HepG2 (cell line): Measurements from ENCODE around the gene GGA1. TPM values are rescaled to one million over a fixed set of nuclear protein-coding genes. Genes with fewer than 3 reads are reported as not detected.

Source experiments
- ATAC-seq: fragments of 200-7000 bp; cut with Tn5 transposase; 3 replicates; pipeline ENCODE4 v1.9.1; 2020; ENCODE audit warnings: mild to moderate bottlenecking, moderate library complexity
- BruUV-seq: library from RNA; stranded (reverse); fragments of 400-500 nt; replicated peaks from 2 replicates; lab custom pipeline; 2021; lab: Mats Ljungman, UMichigan
- CTCF ChIA-PET: fragments of 300-600 bp; formaldehyde crosslinking; extraction: SDS; loops from one replicate; lab custom pipeline; 2021; ENCODE audit warnings: low total read pairs, inconsistent platforms, low intra/inter-chr PET ratio; lab: Yijun Ruan, JAX
- POLR2A ChIA-PET: fragments of 350-600 bp; sonication (Branson Sonifier 250); formaldehyde crosslinking; loops from one replicate; lab custom pipeline; 2020; ENCODE audit warnings: antibody characterized with exemption, inconsistent platforms; lab: Yijun Ruan, JAX
- DNase-seq: peaks from one replicate; pipeline ENCODE4 v3.0.0-alpha.2; 2015; ENCODE audit warnings: low spot score
- FAIRE-seq: peaks from 3 replicates; lab custom pipeline; 2011; peaks lifted over from hg19 to GRCh38; lab: Jason Lieb, UNC
- H2AFZ ChIP-seq: one replicate; pipeline ENCODE4 v1.6.1; 2011; ENCODE audit warnings: low read length, inconsistent platforms
- H3K27ac ChIP-seq: fragments of 300-600 bp; 3 replicates; pipeline ENCODE4 v1.8.0; 2011; ENCODE audit warnings: mixed run types, mild to moderate bottlenecking, mixed read lengths, low read length, inconsistent platforms; ENCODE audit not compliant: insufficient read depth; ENCODE audit errors: extremely low read length
- H3K27me3 ChIP-seq, 2 experiments: fragments of 200-600 bp in 1 of 2; 2 replicates in 1 of 2; 3 replicates in 1 of 2; pipeline versions ENCODE4 v1.6.0 to v1.8.0; 2011; ENCODE audit warnings: low read length in 2 of 2, mild to moderate bottlenecking in 2 of 2, moderate library complexity in 2 of 2, inconsistent platforms in 1 of 2; ENCODE audit not compliant: insufficient read depth in 2 of 2, control insufficient read depth in 1 of 2
- H3K36me3 ChIP-seq, 2 experiments: fragments of 200-600 bp in 1 of 2; replicated peaks in 1 of 2; 2 replicates in 1 of 2; 3 replicates in 1 of 2; pipeline versions ENCODE4 v1.5.1 to v1.8.0; 2011; ENCODE audit warnings: low read length in 2 of 2, inconsistent platforms in 1 of 2; ENCODE audit not compliant: insufficient read depth in 2 of 2, control insufficient read depth in 1 of 2
- H3K4me1 ChIP-seq: 2 replicates; pipeline ENCODE4 v1.5.1; 2012; ENCODE audit warnings: low read length, inconsistent platforms; ENCODE audit not compliant: insufficient read depth
- H3K4me2 ChIP-seq: 2 replicates; pipeline ENCODE4 v1.6.0; 2011; ENCODE audit warnings: low read depth, low read length, inconsistent platforms
- H3K4me3 ChIP-seq, 3 experiments: fragments of 200-600 bp in 1 of 3; sonication (generic), shearing (Covaris generic) in 1 of 3; replicated peaks in 1 of 3; 2 replicates each; pipeline ENCODE4 v1.5.1; 2011 to 2016; ENCODE audit warnings: low read length in 3 of 3, inconsistent platforms in 2 of 3, low read depth in 2 of 3, mild to moderate bottlenecking in 2 of 3, control low read depth in 1 of 3, mixed read lengths in 1 of 3; ENCODE audit not compliant: insufficient read depth in 1 of 3
- H3K79me2 ChIP-seq: one replicate; pipeline ENCODE4 v1.6.1; 2011; ENCODE audit warnings: low read length, inconsistent platforms; ENCODE audit not compliant: insufficient read depth
- H3K9ac ChIP-seq: 2 replicates; pipeline ENCODE4 v1.6.0; 2011; ENCODE audit warnings: mild to moderate bottlenecking, low read depth, low read length, inconsistent platforms; ENCODE audit not compliant: insufficient read depth
- H3K9me3 ChIP-seq: 2 replicates; pipeline ENCODE4 v1.5.1; 2012; ENCODE audit warnings: mild to moderate bottlenecking, low read length
- H4K20me1 ChIP-seq: 2 replicates; pipeline ENCODE4 v1.6.0; 2011; ENCODE audit warnings: inconsistent platforms, mild to moderate bottlenecking, low read length, moderate library complexity; ENCODE audit not compliant: insufficient read depth
- NAIF1 ChIP-seq: sonication (generic); formaldehyde crosslinking; IDR thresholded peaks from 2 replicates; pipeline ENCODE4 v1.5.0; 2020; ENCODE audit warnings: mild to moderate bottlenecking, missing genetic modification reagents, borderline replicate concordance
- NFE2L2 ChIP-seq: fragments of 150-350 bp; IDR thresholded peaks from 2 replicates; pipeline ENCODE4 v1.6.1; 2014; ENCODE audit warnings: low read length
- NONO ChIP-seq, 2 experiments: fragments of 450-650 bp in 1 of 2; sonication (generic) in 1 of 2; formaldehyde crosslinking in 1 of 2; IDR thresholded peaks in 1 of 2; conservative IDR thresholded peaks in 1 of 2; 2 replicates each; pipeline versions ENCODE4 v1.6.1 to v1.8.0; 2017 to 2022; ENCODE audit warnings: mild to moderate bottlenecking in 1 of 2, missing genetic modification reagents in 1 of 2, moderate library complexity in 1 of 2
- PAF1 ChIP-seq: IDR thresholded peaks from 2 replicates; pipeline ENCODE4 v1.6.1; 2016; ENCODE audit warnings: missing genetic modification reagents, missing compliant biosample characterization
- RXRB ChIP-seq: IDR thresholded peaks from 2 replicates; pipeline ENCODE4 v1.6.1; 2016; ENCODE audit warnings: borderline replicate concordance, missing genetic modification reagents, missing compliant biosample characterization
- SUZ12 ChIP-seq: fragments of 150-350 bp; IDR thresholded peaks from 2 replicates; pipeline ENCODE4 v1.6.1; 2014; ENCODE audit warnings: low read depth, low read length
- TAF1 ChIP-seq: sonication (generic); formaldehyde crosslinking; IDR thresholded peaks from 2 replicates; pipeline ENCODE4 v1.4.0; 2020; ENCODE audit warnings: missing genetic modification reagents
- ZNF224 ChIP-seq: sonication (generic); formaldehyde crosslinking; IDR thresholded peaks from 2 replicates; pipeline ENCODE4 v1.5.0; 2020; ENCODE audit warnings: mild to moderate bottlenecking, missing genetic modification reagents
- ZNF333 ChIP-seq: sonication (generic); formaldehyde crosslinking; IDR thresholded peaks from 2 replicates; pipeline ENCODE4 v1.4.0; 2020; ENCODE audit warnings: mild to moderate bottlenecking, missing genetic modification reagents, borderline replicate concordance
- ZNF354B ChIP-seq: sonication (generic); formaldehyde crosslinking; IDR thresholded peaks from 2 replicates; pipeline ENCODE4 v1.8.0; 2022; ENCODE audit warnings: mild to moderate bottlenecking, missing genetic modification reagents
- ZNF747 ChIP-seq: sonication (generic); formaldehyde crosslinking; IDR thresholded peaks from 2 replicates; pipeline ENCODE4 v1.8.1; 2023; ENCODE audit warnings: missing genetic modification reagents, mild to moderate bottlenecking, borderline replicate concordance
- WGBS: methylation state at CpG from one replicate; pipeline ENCODE4 v1.1.6; 2017; ENCODE audit warnings: low lambda C conversion rate; 5-methylcytosine and 5-hydroxymethylcytosine counted together
- in situ Hi-C: cut with HindIII; loops from 2 replicates; pipeline ENCODE4 v1.10.0; 2017; ENCODE audit warnings: low pct_unique_long_range_greater_than_20kb; ENCODE audit not compliant: extremely low pct_ligation_motif_present
- intact Hi-C: fragments of 100-400 bp; cut with micrococcal nuclease; formaldehyde crosslinking; loops from one replicate; pipeline ENCODE4 v1.10.0; 2022; ENCODE audit not compliant: unreplicated experiment
- polyA plus RNA-seq, 8 experiments: library from polyadenylated mRNA; depleted of rRNA in 3 of 8; stranded (reverse) in 7 of 8; unstranded in 1 of 8; fragments of >200 nt; fragmentation: Illumina TruSeq in 4 of 8; extraction: Trizol in 4 of 8; gene quantifications; 2 replicates each; pipeline versions ENCODE4 v1.2.1 to v1.2.3, GENCODE V29; 2011 to 2016; ENCODE audit warnings: low read depth in 4 of 8, missing spikeins in 1 of 8, mixed read lengths in 1 of 8; ENCODE audit not compliant: insufficient read depth in 1 of 8
- total RNA-seq, 5 experiments: library from RNA; depleted of rRNA; stranded (reverse); fragments of >200 nt; fragmentation: Illumina TruSeq; extraction: Trizol; gene quantifications; 2 replicates each; pipeline ENCODE4 v1.2.3, GENCODE V29; 2016; ENCODE audit warnings: low read depth in 1 of 5
- TF ChIP-seq, protein P1 (sequence below): IDR thresholded peaks from 2 replicates; pipeline ENCODE4 v1.6.1; 2016; ENCODE audit warnings: missing compliant biosample characterization, missing genetic modification reagents, borderline replicate concordance
- TF ChIP-seq, protein P2 (sequence below): sonication (generic); formaldehyde crosslinking; IDR thresholded peaks from 2 replicates; pipeline ENCODE4 v1.8.1; 2023; ENCODE audit warnings: mild to moderate bottlenecking, missing genetic modification reagents
- TF ChIP-seq, protein P3 (sequence below): IDR thresholded peaks from 2 replicates; pipeline ENCODE4 v1.6.1; 2018; ENCODE audit warnings: missing genetic modification reagents

GGA1 gene
- total and polyA plus RNA-seq, 2 of the 13 experiments (the other 11 are each of a cell fraction or from before 2014, with no cell fraction given), result 29.1 to 87.2 TPM

DNA sequence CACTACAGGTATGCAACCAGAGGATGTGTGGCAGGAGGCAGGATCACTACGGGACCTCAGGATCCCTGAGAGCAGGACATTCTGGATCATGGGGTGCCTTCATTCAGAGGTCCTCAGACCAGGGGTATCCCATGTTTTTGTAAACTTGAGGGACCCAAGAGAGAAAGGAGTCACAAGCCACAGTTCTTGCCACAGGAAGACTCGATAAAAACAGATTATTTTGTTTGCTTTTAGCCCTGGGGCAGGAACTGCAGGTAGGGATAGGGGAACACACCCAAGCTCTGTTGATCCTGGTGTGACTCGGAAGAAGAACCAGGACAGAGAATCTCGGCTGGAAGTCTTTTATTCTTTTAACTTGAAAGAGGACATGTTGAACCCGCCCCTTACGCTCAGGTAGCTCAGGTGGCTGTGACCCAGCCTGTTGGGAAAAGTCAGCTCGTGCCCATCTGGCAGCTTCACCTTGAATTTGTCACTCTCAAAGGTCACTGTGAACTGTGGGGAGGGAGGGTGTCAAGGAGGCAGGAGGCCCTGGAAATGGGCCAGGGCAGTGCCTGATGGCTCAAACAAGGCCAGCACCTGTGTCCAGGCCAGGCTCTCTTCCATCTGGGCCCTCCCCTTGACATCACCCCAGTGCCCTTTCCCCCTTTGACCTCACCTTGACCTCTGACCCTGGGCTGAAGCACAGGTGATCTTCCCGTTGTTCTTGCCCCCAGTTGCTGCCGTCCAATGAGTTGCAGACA lies 38.5 kb upstream of the GGA1 start:
- ChIA-PET CTCF (interaction anchor here (1.0 to 5.4 kb wide), 3 partner anchors 23 to 31 kb away, joined by 3 to 66 read pairs (median 4); no protein-coding TSS in a partner anchor), POLR2A (interaction anchor here (0.8 to 17.5 kb wide), 14 partner anchors 8 to 537 kb away, joined by 3 to 976 read pairs (median 10); partner anchors contain the start of genes CDC42EP1, GGA1 and LGALS2)
- DNase-seq (no peak), ATAC-seq (peak; percentile 21), FAIRE-seq (peak; percentile 68)
- BruUV-seq, result TSS peak; percentile 28
- Histone ChIP-seq H3K4me2 (peak overlapping the region; percentile 73), H3K4me1 (peaks cover 69% of the 10 kb centered on the region), H2AFZ (no peak overlapping the region), H3K9me3 (no peaks in the 10 kb centered on the region), H3K27ac (peak overlapping the region; percentile 67), H3K4me3 (peak overlapping the region in 1 of 3 experiments; percentile 39; a peak in 2 of 6 replicates), H3K27me3 (no peaks in the 10 kb centered on the region), H3K79me2 (peaks cover 14% of the 10 kb centered on the region), H4K20me1 (peaks cover 28% of the 10 kb centered on the region), H3K36me3 (peaks cover 10 to 27% of the 10 kb centered on the region in 2 experiments), H3K9ac (peak overlapping the region; percentile 55)
- WGBS, result 3% methylated on average over 6 of the region's 9 CpGs
- intact Hi-C loops, result loop anchor here (1.0 kb wide), 1 partner anchor 22 kb away; no protein-coding TSS in a partner anchor
- in situ Hi-C loops, result loop anchor here (5.0 kb wide), 1 partner anchor 33 kb away; no protein-coding TSS in a partner anchor
- TF ChIP-seq RXRB (CRISPR knock-in tag) (peak; percentile 78), ZNF747 (CRISPR knock-in tag) (peak; percentile 48; the same call in 1 of the 2 replicates), ZNF354B (CRISPR knock-in tag) (0 out of 2 replicates have a peak, but pooled peaks have one; percentile 62), TAF1 (CRISPR knock-in tag) (0 out of 2 replicates have a peak, but pooled peaks have one; percentile 4), PAF1 (CRISPR knock-in tag) (peak; percentile 94), NONO (IDR thresholded peaks at IDR 0.05) (no peak), NONO (CRISPR knock-in tag; conservative IDR thresholded peaks at IDR 0.05) (peak; percentile 89), ZNF224 (CRISPR knock-in tag) (no peak), NAIF1 (CRISPR knock-in tag) (no peak), SUZ12 (no peak), NFE2L2 (no peak), ZNF333 (CRISPR knock-in tag) (0 out of 2 replicates have a peak, but pooled peaks have one; percentile 53)
- TF ChIP-seq, protein P1, sequence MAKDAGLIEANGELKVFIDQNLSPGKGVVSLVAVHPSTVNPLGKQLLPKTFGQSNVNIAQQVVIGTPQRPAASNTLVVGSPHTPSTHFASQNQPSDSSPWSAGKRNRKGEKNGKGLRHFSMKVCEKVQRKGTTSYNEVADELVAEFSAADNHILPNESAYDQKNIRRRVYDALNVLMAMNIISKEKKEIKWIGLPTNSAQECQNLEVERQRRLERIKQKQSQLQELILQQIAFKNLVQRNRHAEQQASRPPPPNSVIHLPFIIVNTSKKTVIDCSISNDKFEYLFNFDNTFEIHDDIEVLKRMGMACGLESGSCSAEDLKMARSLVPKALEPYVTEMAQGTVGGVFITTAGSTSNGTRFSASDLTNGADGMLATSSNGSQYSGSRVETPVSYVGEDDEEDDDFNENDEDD (CRISPR knock-in tag), result 0 out of 2 replicates have a peak, but pooled peaks have one; percentile 34
- TF ChIP-seq, protein P2, sequence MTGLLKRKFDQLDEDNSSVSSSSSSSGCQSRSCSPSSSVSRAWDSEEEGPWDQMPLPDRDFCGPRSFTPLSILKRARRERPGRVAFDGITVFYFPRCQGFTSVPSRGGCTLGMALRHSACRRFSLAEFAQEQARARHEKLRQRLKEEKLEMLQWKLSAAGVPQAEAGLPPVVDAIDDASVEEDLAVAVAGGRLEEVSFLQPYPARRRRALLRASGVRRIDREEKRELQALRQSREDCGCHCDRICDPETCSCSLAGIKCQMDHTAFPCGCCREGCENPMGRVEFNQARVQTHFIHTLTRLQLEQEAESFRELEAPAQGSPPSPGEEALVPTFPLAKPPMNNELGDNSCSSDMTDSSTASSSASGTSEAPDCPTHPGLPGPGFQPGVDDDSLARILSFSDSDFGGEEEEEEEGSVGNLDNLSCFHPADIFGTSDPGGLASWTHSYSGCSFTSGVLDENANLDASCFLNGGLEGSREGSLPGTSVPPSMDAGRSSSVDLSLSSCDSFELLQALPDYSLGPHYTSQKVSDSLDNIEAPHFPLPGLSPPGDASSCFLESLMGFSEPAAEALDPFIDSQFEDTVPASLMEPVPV (CRISPR knock-in tag), result peak; percentile 66
- TF ChIP-seq, protein P3, sequence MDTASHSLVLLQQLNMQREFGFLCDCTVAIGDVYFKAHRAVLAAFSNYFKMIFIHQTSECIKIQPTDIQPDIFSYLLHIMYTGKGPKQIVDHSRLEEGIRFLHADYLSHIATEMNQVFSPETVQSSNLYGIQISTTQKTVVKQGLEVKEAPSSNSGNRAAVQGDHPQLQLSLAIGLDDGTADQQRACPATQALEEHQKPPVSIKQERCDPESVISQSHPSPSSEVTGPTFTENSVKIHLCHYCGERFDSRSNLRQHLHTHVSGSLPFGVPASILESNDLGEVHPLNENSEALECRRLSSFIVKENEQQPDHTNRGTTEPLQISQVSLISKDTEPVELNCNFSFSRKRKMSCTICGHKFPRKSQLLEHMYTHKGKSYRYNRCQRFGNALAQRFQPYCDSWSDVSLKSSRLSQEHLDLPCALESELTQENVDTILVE (CRISPR knock-in tag), result 0 out of 2 replicates have a peak, but pooled peaks have one; percentile 0
